Testis (tissue), 3 donors: ENCODE measurements around the gene FHDC1. TPM values are rescaled to one million over a fixed set of nuclear protein-coding genes. Genes with fewer than 3 reads are reported as not detected.

Experiments used
- polyA plus RNA-seq: library from polyadenylated mRNA; stranded (reverse); fragments of 350-450 nt; fragmentation: Illumina TruSeq; extraction: RNeasy Lipid Tissue Mini Kit (QIAGEN cat#74804); gene quantifications from one replicate; pipeline ENCODE4 v1.2.3, GENCODE V29; 2014; ENCODE audit warnings: low read depth, low replicate concordance; ENCODE audit not compliant: insufficient read depth
- total RNA-seq, 2 donors: library from RNA; depleted of rRNA; stranded (reverse); fragments of >200 nt; gene quantifications; one replicate each; pipeline ENCODE4 v1.2.3, GENCODE V29; 2016

Gene FHDC1
- total and polyA plus RNA-seq, 3 donors from 2014 or later = 2.9 to 4.2 (median 3.8) TPM

Other genes with a start within 250 kb of the FHDC1 start
- gene TIGD4, start 156.6 kb upstream of the FHDC1 start, total RNA-seq = 1 to 10 TPM; 2.2 to 3.2 TPM
- gene TIGD4, start 156.6 kb upstream of the FHDC1 start, polyA plus RNA-seq = 6.7 TPM
- 10 to 100 TPM; 31.7 to 37.0 TPM for gene ARFIP1, start 156.4 kb upstream of the FHDC1 start, total RNA-seq
- 22.3 TPM for gene ARFIP1, start 156.4 kb upstream of the FHDC1 start, polyA plus RNA-seq